Measurements from ENCODE around the gene FAM25A. TPM values are rescaled to one million over a fixed set of nuclear protein-coding genes. Genes with fewer than 3 reads are reported as not detected.
"Not testable (repeated sequence)": the region's sequence is repeated elsewhere in the genome, so short reads cannot be mapped to it uniquely, and the experiment has no call there.

FAM25A gene
- total RNA-seq, 1 experiment from 2014 or later, result not detected

DNA sequence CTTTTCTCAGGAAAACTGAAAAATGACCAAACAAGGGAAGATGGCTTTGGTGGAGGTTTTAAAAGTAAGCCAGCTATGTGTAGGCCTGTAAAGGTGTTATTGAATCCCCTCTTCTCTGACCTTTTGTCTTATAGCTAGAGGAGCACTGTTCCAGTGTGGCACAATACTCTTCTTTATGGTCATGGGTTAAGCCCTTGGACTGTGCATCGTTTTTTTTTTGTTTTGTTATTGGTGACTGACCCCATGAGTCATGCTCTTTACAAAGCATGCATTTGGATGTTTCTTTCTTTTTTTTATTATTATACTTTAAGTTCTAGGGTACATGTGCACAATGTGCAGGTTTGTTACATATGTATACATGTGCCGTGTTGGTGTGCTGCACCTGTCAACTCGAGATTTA, 19.6 kb upstream of the FAM25A start:
- H3K4me3 ChIP-seq (ENCODE audit: low read depth in 2 of 2, low read length in 2 of 2), result no peak overlapping the region
- CTCF ChIA-PET, result no interaction called here
- H3K27me3 ChIP-seq (ENCODE audit: control insufficient read depth, insufficient read depth, low read length), result no peaks in the 10 kb centered on the region
- no peak for ATAC-seq
- no peaks in the 10 kb centered on the region for H3K9me3 ChIP-seq (ENCODE audit: control insufficient read depth, insufficient read depth, low read depth, low read length)
- POLR2A ChIA-PET, result no interaction called here
- no peaks in the 10 kb centered on the region for H3K36me3 ChIP-seq (ENCODE audit: control insufficient read depth, insufficient read depth, low read length)
- in situ Hi-C loops (cut with HindIII; ENCODE audit: low pct_unique_long_range_greater_than_20kb, low sequenced_read_pairs) (no loop called here), intact Hi-C loops (cut with micrococcal nuclease; ENCODE audit: unreplicated experiment) (no loop called here)
- H3K4me1 ChIP-seq (ENCODE audit: control insufficient read depth, insufficient read depth, low read length), result no peaks in the 10 kb centered on the region
- DNase-seq (ENCODE audit: low read depth, low spot score), result no peak
- BruUV-seq (replicated peaks), result no TSS peak
- TF ChIP-seq TCF7L2 (IDR thresholded peaks at IDR 0.05; ENCODE audit: low read depth, low read length), result no peak
- TF ChIP-seq SIN3A (IDR thresholded peaks at IDR 0.05; ENCODE audit: borderline replicate concordance, insufficient read depth, low read depth, low read length), result no peak
- TF ChIP-seq, protein P1, sequence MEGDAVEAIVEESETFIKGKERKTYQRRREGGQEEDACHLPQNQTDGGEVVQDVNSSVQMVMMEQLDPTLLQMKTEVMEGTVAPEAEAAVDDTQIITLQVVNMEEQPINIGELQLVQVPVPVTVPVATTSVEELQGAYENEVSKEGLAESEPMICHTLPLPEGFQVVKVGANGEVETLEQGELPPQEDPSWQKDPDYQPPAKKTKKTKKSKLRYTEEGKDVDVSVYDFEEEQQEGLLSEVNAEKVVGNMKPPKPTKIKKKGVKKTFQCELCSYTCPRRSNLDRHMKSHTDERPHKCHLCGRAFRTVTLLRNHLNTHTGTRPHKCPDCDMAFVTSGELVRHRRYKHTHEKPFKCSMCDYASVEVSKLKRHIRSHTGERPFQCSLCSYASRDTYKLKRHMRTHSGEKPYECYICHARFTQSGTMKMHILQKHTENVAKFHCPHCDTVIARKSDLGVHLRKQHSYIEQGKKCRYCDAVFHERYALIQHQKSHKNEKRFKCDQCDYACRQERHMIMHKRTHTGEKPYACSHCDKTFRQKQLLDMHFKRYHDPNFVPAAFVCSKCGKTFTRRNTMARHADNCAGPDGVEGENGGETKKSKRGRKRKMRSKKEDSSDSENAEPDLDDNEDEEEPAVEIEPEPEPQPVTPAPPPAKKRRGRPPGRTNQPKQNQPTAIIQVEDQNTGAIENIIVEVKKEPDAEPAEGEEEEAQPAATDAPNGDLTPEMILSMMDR (IDR thresholded peaks at IDR 0.05), result no peak
- TF ChIP-seq POLR2AphosphoS5 (IDR thresholded peaks at IDR 0.05; ENCODE audit: low read depth, low read length), result no peak
- TF ChIP-seq, protein P2, sequence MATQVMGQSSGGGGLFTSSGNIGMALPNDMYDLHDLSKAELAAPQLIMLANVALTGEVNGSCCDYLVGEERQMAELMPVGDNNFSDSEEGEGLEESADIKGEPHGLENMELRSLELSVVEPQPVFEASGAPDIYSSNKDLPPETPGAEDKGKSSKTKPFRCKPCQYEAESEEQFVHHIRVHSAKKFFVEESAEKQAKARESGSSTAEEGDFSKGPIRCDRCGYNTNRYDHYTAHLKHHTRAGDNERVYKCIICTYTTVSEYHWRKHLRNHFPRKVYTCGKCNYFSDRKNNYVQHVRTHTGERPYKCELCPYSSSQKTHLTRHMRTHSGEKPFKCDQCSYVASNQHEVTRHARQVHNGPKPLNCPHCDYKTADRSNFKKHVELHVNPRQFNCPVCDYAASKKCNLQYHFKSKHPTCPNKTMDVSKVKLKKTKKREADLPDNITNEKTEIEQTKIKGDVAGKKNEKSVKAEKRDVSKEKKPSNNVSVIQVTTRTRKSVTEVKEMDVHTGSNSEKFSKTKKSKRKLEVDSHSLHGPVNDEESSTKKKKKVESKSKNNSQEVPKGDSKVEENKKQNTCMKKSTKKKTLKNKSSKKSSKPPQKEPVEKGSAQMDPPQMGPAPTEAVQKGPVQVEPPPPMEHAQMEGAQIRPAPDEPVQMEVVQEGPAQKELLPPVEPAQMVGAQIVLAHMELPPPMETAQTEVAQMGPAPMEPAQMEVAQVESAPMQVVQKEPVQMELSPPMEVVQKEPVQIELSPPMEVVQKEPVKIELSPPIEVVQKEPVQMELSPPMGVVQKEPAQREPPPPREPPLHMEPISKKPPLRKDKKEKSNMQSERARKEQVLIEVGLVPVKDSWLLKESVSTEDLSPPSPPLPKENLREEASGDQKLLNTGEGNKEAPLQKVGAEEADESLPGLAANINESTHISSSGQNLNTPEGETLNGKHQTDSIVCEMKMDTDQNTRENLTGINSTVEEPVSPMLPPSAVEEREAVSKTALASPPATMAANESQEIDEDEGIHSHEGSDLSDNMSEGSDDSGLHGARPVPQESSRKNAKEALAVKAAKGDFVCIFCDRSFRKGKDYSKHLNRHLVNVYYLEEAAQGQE (IDR thresholded peaks at IDR 0.05; ENCODE audit: insufficient read depth in 1 of 2, low read depth in 2 of 2, low read length in 1 of 2), result no peak
- no peak overlapping the region for H3K27ac ChIP-seq (ENCODE audit: low read length)

DNA sequence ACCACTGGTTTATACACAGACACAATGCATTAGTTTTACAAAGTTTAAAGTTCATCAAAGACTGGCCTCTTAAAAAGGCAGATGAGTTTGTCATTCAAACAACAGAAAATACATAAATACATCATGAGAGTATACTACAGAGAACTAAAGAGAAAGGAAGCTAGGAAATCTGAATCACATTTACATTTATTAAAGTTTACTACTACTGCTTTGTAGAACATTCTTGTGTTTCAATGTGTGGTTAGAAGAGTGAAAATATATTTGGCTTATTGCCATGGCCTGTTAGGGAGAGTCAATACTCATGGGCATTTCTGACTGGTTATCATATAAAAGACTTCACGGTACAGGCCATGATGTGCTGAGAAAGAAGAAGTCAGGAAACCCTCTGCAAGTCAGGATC, 13.0 kb upstream of the FAM25A start:
- BruUV-seq (replicated peaks); H3K27ac ChIP-seq (ENCODE audit: low read length); POLR2A ChIA-PET: not testable (repeated sequence)

DNA sequence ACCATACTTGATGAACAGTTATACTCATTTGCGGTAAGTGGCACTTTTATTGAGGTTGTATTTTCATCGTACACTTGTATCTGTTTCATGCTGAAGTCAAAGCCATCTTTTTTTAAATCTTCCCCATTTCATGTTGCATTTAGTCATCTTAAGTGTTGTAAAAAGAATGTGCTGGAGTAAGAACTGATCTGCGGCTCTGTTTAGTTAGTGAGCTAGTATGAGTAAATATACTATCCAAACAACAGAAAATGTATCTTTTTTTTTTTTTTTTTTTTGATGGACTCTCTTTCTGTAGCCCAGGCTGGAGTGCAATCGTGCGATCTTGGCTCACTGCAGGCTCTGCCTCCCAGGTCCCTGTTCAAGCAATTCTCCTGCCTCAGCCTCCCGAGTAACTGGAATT, 12.4 kb upstream of the FAM25A start:
- BruUV-seq (replicated peaks); CTCF ChIA-PET; POLR2A ChIA-PET: not testable (repeated sequence)

More for the DNA sequence above, 13.0 kb upstream of the FAM25A start:
- H3K4me1 ChIP-seq (ENCODE audit: control insufficient read depth, insufficient read depth, low read length); H3K36me3 ChIP-seq (ENCODE audit: control insufficient read depth, insufficient read depth, low read length); H3K4me3 ChIP-seq (ENCODE audit: low read depth in 2 of 2, low read length in 2 of 2); H3K27me3 ChIP-seq (ENCODE audit: control insufficient read depth, insufficient read depth, low read length); ATAC-seq; in situ Hi-C loops (cut with HindIII; ENCODE audit: low pct_unique_long_range_greater_than_20kb, low sequenced_read_pairs); DNase-seq (ENCODE audit: low read depth, low spot score); CTCF ChIA-PET; intact Hi-C loops (cut with micrococcal nuclease; ENCODE audit: unreplicated experiment); H3K9me3 ChIP-seq (ENCODE audit: control insufficient read depth, insufficient read depth, low read depth, low read length): not testable (repeated sequence)

DNA sequence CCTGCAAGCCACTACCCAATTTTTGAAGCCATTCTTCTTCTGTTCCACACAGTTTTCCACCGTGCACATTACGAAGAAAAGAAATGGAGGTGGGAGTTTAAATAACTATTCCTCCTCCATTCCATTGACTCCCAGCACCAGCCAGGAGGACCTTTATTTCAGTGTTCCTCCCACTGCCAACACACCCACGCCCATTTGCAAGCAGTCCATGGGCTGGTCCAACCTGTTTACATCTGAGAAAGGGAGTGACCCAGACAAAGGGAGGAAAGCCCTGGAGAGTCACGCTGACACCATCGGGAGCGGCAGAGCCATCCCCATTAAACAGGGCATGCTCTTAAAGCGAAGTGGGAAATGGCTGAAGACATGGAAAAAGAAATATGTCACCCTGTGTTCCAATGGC, 11.8 kb upstream of the FAM25A start:
- H3K9me3 ChIP-seq (ENCODE audit: control insufficient read depth, insufficient read depth, low read depth, low read length); DNase-seq (ENCODE audit: low read depth, low spot score); H3K27me3 ChIP-seq (ENCODE audit: control insufficient read depth, insufficient read depth, low read length); in situ Hi-C loops (cut with HindIII; ENCODE audit: low pct_unique_long_range_greater_than_20kb, low sequenced_read_pairs); intact Hi-C loops (cut with micrococcal nuclease; ENCODE audit: unreplicated experiment); ATAC-seq; H3K4me3 ChIP-seq (ENCODE audit: low read depth in 2 of 2, low read length in 2 of 2); BruUV-seq (replicated peaks); CTCF ChIA-PET; H3K4me1 ChIP-seq (ENCODE audit: control insufficient read depth, insufficient read depth, low read length); H3K36me3 ChIP-seq (ENCODE audit: control insufficient read depth, insufficient read depth, low read length); H3K27ac ChIP-seq (ENCODE audit: low read length); POLR2A ChIA-PET: not testable (repeated sequence)

More for the DNA sequence above, 12.4 kb upstream of the FAM25A start:
- H3K36me3 ChIP-seq (ENCODE audit: control insufficient read depth, insufficient read depth, low read length); H3K4me3 ChIP-seq (ENCODE audit: low read depth in 2 of 2, low read length in 2 of 2); DNase-seq (ENCODE audit: low read depth, low spot score); ATAC-seq; intact Hi-C loops (cut with micrococcal nuclease; ENCODE audit: unreplicated experiment); H3K4me1 ChIP-seq (ENCODE audit: control insufficient read depth, insufficient read depth, low read length); in situ Hi-C loops (cut with HindIII; ENCODE audit: low pct_unique_long_range_greater_than_20kb, low sequenced_read_pairs); H3K9me3 ChIP-seq (ENCODE audit: control insufficient read depth, insufficient read depth, low read depth, low read length); H3K27me3 ChIP-seq (ENCODE audit: control insufficient read depth, insufficient read depth, low read length); H3K27ac ChIP-seq (ENCODE audit: low read length): not testable (repeated sequence)

DNA sequence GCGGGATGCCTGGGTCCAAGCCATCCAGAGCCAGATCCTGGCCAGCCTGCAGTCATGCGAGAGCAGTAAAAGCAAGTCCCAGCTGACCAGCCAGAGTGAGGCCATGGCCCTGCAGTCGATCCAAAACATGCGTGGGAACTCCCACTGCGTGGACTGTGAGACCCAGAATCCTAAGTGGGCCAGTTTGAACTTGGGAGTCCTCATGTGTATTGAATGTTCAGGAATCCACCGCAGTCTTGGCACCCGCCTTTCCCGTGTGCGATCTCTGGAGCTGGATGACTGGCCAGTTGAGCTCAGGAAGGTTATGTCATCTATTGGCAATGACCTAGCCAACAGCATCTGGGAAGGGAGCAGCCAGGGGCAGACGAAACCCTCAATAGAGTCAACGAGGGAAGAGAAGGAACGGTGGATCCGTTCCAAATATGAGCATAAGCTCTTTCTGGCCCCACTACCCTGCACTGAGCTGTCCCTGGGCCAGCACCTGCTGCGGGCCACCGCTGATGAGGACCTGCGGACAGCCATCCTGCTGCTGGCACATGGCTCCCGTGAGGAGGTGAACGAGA, 10.9 kb upstream of the FAM25A start:
- H3K27me3 ChIP-seq (ENCODE audit: control insufficient read depth, insufficient read depth, low read length); BruUV-seq (replicated peaks); H3K9me3 ChIP-seq (ENCODE audit: control insufficient read depth, insufficient read depth, low read depth, low read length); in situ Hi-C loops (cut with HindIII; ENCODE audit: low pct_unique_long_range_greater_than_20kb, low sequenced_read_pairs); CTCF ChIA-PET; intact Hi-C loops (cut with micrococcal nuclease; ENCODE audit: unreplicated experiment); H3K4me1 ChIP-seq (ENCODE audit: control insufficient read depth, insufficient read depth, low read length); ATAC-seq; H3K27ac ChIP-seq (ENCODE audit: low read length); H3K36me3 ChIP-seq (ENCODE audit: control insufficient read depth, insufficient read depth, low read length); DNase-seq (ENCODE audit: low read depth, low spot score); H3K4me3 ChIP-seq (ENCODE audit: low read depth in 2 of 2, low read length in 2 of 2); POLR2A ChIA-PET: not testable (repeated sequence)
